Liver (tissue), 9 donors: ENCODE data around the gene COL8A2. TPM values are rescaled to one million over a fixed set of nuclear protein-coding genes. Genes with fewer than 3 reads are reported as not detected.

Source experiments
- DNase-seq: peaks from one replicate; pipeline ENCODE4 v3.0.0-alpha.2; 2017; ENCODE audit warnings: low spot score
- H3K27ac ChIP-seq, 2 donors: one replicate each; pipeline ENCODE4 v1.7.0; 2013; ENCODE audit warnings: inconsistent platforms in 2 of 2, low read length in 2 of 2, control low read depth in 1 of 2, low read depth in 1 of 2, mild to moderate bottlenecking in 1 of 2
- H3K27me3 ChIP-seq, 4 donors: one replicate each; pipeline versions ENCODE4 v1.6.1 to v1.7.0; 2013; ENCODE audit warnings: low read length in 3 of 4, inconsistent platforms in 1 of 4, mild to moderate bottlenecking in 1 of 4, moderate library complexity in 1 of 4; ENCODE audit not compliant: control insufficient read depth in 4 of 4, insufficient read depth in 4 of 4
- H3K36me3 ChIP-seq, 4 donors: one replicate each; pipeline versions ENCODE4 v1.6.1 to v1.7.0; 2013; ENCODE audit warnings: low read length in 3 of 4, mild to moderate bottlenecking in 3 of 4, low read depth in 1 of 4, moderate library complexity in 1 of 4; ENCODE audit not compliant: control insufficient read depth in 4 of 4, insufficient read depth in 3 of 4
- H3K4me1 ChIP-seq, 4 donors: one replicate each; pipeline versions ENCODE4 v1.6.1 to v1.7.0; 2013; ENCODE audit warnings: low read length in 3 of 4, mild to moderate bottlenecking in 3 of 4, moderate library complexity in 1 of 4; ENCODE audit not compliant: control insufficient read depth in 4 of 4, insufficient read depth in 4 of 4
- H3K4me3 ChIP-seq, 3 donors: one replicate each; pipeline versions ENCODE4 v1.6.1 to v1.7.0; 2013; ENCODE audit warnings: low read length in 3 of 3, control low read depth in 1 of 3, low read depth in 1 of 3, mild to moderate bottlenecking in 1 of 3
- H3K9ac ChIP-seq, 2 donors: one replicate each; pipeline ENCODE4 v1.7.0; 2013; ENCODE audit warnings: low read length in 2 of 2, mild to moderate bottlenecking in 2 of 2, moderate library complexity in 2 of 2, control low read depth in 1 of 2, low read depth in 1 of 2
- H3K9me3 ChIP-seq, 4 donors: one replicate each; pipeline versions ENCODE4 v1.6.1 to v1.7.0; 2013; ENCODE audit warnings: low read length in 3 of 4; ENCODE audit not compliant: control insufficient read depth in 4 of 4
- ATF3 ChIP-seq: IDR thresholded peaks from 2 replicates; pipeline ENCODE4 v1.6.1; 2016; ENCODE audit warnings: antibody characterized with exemption
- CTCF ChIP-seq: fragments of 150-350 bp; IDR thresholded peaks from 2 replicates; pipeline ENCODE4 v1.5.1; 2017; ENCODE audit warnings: improper control_type of control experiment, low read depth, low read length; ENCODE audit not compliant: missing input control
- EGR1 ChIP-seq, 2 donors: IDR thresholded peaks; 2 replicates each; pipeline ENCODE4 v1.6.1; 2016 to 2018; ENCODE audit warnings: antibody characterized with exemption in 2 of 2, low read depth in 2 of 2
- FOXA1 ChIP-seq: IDR thresholded peaks from 2 replicates; pipeline ENCODE4 v1.6.1; 2016; ENCODE audit warnings: antibody characterized with exemption
- FOXA2 ChIP-seq: IDR thresholded peaks from 2 replicates; pipeline ENCODE4 v1.6.1; 2016; ENCODE audit warnings: antibody characterized with exemption
- GABPA ChIP-seq, 2 donors: IDR thresholded peaks in 1 of 2; conservative IDR thresholded peaks in 1 of 2; 2 replicates each; pipeline ENCODE4 v1.6.1; 2016; ENCODE audit warnings: antibody characterized with exemption in 2 of 2, mild to moderate bottlenecking in 1 of 2, moderate library complexity in 1 of 2
- HNF4A ChIP-seq, 2 donors: conservative IDR thresholded peaks; 2 replicates each; pipeline ENCODE4 v1.6.1; 2016; ENCODE audit warnings: antibody characterized with exemption in 2 of 2, mild to moderate bottlenecking in 2 of 2
- HNF4G ChIP-seq: IDR thresholded peaks from 2 replicates; pipeline ENCODE4 v1.6.1; 2016; ENCODE audit warnings: antibody characterized with exemption
- JUND ChIP-seq, 2 donors: IDR thresholded peaks; 2 replicates each; pipeline ENCODE4 v1.6.1; 2016; ENCODE audit warnings: antibody characterized with exemption in 2 of 2
- MAX ChIP-seq: IDR thresholded peaks from 2 replicates; pipeline ENCODE4 v1.6.1; 2016; ENCODE audit warnings: antibody characterized with exemption
- RAD21 ChIP-seq, 2 donors: IDR thresholded peaks; 2 replicates each; pipeline ENCODE4 v1.6.1; 2016; ENCODE audit warnings: antibody characterized with exemption in 2 of 2, mild to moderate bottlenecking in 2 of 2
- RXRA ChIP-seq, 2 donors: IDR thresholded peaks; 2 replicates each; pipeline ENCODE4 v1.6.1; 2017 to 2018; ENCODE audit warnings: antibody characterized with exemption in 2 of 2, mild to moderate bottlenecking in 1 of 2
- SP1 ChIP-seq: IDR thresholded peaks from 2 replicates; pipeline ENCODE4 v1.6.1; 2018; ENCODE audit warnings: antibody characterized with exemption, mild to moderate bottlenecking
- TAF1 ChIP-seq: conservative IDR thresholded peaks from 2 replicates; pipeline ENCODE4 v1.6.1; 2016; ENCODE audit warnings: antibody characterized with exemption, mild to moderate bottlenecking
- YY1 ChIP-seq: IDR thresholded peaks from 2 replicates; pipeline ENCODE4 v1.6.1; 2016; ENCODE audit warnings: antibody characterized with exemption, mild to moderate bottlenecking
- WGBS: extraction: QIAGEN DNeasy Blood & Tissue Kit; methylation state at CpG from one replicate; pipeline ENCODE4 v1.1.7; 2013; 5-methylcytosine and 5-hydroxymethylcytosine counted together
- polyA plus RNA-seq, 2 donors: library from polyadenylated mRNA; stranded (reverse) in 1 of 2; unstranded in 1 of 2; fragments of 200-250 nt in 1 of 2; fragments of >200 nt in 1 of 2; fragmentation: Nextera tagmentation in 1 of 2; extraction: Ambion mirVana in 1 of 2; gene quantifications; one replicate each; pipeline versions ENCODE4 v1.2.1 to v1.2.3, GENCODE V29; 2013 to 2015
- total RNA-seq, 2 donors: library from RNA; depleted of rRNA; stranded (reverse); fragments of >200 nt; gene quantifications; one replicate each; pipeline ENCODE4 v1.2.3, GENCODE V29; 2014
- TF ChIP-seq, protein P1 (sequence below): IDR thresholded peaks from 2 replicates; pipeline ENCODE4 v1.6.1; 2016; ENCODE audit warnings: antibody characterized with exemption, mild to moderate bottlenecking
- TF ChIP-seq, protein P2 (sequence below): IDR thresholded peaks from 2 replicates; pipeline ENCODE4 v1.6.1; 2016; ENCODE audit warnings: antibody characterized with exemption
- donor health status: healthy.
- donor health status: healthy.
- donor health status: healthy.
- donor health status: healthy.
- donor health status: healthy.

The COL8A2 gene
- total and polyA plus RNA-seq, 4 donors, result 0.04 to 0.47 (median 0.35) TPM

DNA sequence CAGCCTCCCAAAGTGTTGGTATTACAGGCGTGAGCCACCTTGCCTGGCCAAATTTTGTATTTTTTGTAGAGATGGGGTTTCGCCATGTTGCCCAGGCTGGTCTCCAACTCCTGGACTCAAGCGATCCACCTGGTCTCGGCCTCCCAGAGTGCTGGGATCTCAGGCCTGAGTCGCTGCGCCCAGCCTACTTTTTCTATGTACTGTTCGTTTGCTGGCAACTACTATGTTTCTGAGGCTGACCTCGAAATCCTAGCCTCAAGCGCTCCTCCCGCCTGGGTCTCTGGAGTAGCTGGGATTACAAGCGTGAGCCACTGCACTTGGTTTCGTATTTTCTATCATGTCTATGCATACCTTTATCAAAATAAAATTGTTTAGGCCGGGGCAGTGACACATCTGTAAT, 41.8 kb downstream of the COL8A2 start:
- Histone ChIP-seq H3K4me3 (no peak overlapping the region), H3K27ac (no peak overlapping the region), H3K27me3 (no peaks in the 10 kb centered on the region), H3K4me1 (peaks cover 0 to 3% (median 1%) of the 10 kb centered on the region in 4 donors), H3K36me3 (no peaks in the 10 kb centered on the region), H3K9ac (no peak overlapping the region), H3K9me3 (no peaks in the 10 kb centered on the region)
- 89% methylated on average over 13 of the region's 13 CpGs for WGBS
- TF ChIP-seq ATF3 (no peak), RAD21 (IDR thresholded peaks at IDR 0.05) (no peak), FOXA2 (no peak), RXRA (IDR thresholded peaks at IDR 0.05) (no peak), CTCF (no peak), FOXA1 (no peak), JUND (IDR thresholded peaks at IDR 0.05) (no peak), MAX (no peak), GABPA (IDR thresholded peaks at IDR 0.05 in 1 of 2, conservative IDR thresholded peaks at IDR 0.05 in 1 of 2) (no peak)
- DNase-seq, result no peak

GRCh38 chr1:36081926-36082485, 43.0 kb downstream of the COL8A2 start:
- WGBS, result 65% methylated on average over 3 of the region's 3 CpGs
- H3K4me3 ChIP-seq, result no peak overlapping the region
- no peaks in the 10 kb centered on the region for H3K9me3 ChIP-seq
- DNase-seq, result no peak
- H3K36me3 ChIP-seq, result no peaks in the 10 kb centered on the region
- H3K27me3 ChIP-seq, result no peaks in the 10 kb centered on the region
- H3K4me1 ChIP-seq, result peaks cover 0 to 2% (median 0%) of the 10 kb centered on the region in 4 donors
- H3K27ac ChIP-seq, result no peak overlapping the region
- TF ChIP-seq, protein P1, sequence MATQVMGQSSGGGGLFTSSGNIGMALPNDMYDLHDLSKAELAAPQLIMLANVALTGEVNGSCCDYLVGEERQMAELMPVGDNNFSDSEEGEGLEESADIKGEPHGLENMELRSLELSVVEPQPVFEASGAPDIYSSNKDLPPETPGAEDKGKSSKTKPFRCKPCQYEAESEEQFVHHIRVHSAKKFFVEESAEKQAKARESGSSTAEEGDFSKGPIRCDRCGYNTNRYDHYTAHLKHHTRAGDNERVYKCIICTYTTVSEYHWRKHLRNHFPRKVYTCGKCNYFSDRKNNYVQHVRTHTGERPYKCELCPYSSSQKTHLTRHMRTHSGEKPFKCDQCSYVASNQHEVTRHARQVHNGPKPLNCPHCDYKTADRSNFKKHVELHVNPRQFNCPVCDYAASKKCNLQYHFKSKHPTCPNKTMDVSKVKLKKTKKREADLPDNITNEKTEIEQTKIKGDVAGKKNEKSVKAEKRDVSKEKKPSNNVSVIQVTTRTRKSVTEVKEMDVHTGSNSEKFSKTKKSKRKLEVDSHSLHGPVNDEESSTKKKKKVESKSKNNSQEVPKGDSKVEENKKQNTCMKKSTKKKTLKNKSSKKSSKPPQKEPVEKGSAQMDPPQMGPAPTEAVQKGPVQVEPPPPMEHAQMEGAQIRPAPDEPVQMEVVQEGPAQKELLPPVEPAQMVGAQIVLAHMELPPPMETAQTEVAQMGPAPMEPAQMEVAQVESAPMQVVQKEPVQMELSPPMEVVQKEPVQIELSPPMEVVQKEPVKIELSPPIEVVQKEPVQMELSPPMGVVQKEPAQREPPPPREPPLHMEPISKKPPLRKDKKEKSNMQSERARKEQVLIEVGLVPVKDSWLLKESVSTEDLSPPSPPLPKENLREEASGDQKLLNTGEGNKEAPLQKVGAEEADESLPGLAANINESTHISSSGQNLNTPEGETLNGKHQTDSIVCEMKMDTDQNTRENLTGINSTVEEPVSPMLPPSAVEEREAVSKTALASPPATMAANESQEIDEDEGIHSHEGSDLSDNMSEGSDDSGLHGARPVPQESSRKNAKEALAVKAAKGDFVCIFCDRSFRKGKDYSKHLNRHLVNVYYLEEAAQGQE, result no peak
- TF ChIP-seq YY1 (no peak), JUND (IDR thresholded peaks at IDR 0.05) (no peak), RXRA (IDR thresholded peaks at IDR 0.05) (no peak), EGR1 (IDR thresholded peaks at IDR 0.05; ENCODE audit: low read depth in 2 of 2) (no peak), TAF1 (no peak), MAX (no peak), HNF4A (conservative IDR thresholded peaks at IDR 0.05) (no peak), HNF4G (no peak), RAD21 (IDR thresholded peaks at IDR 0.05) (no peak), SP1 (no peak), FOXA1 (no peak), CTCF (no peak), GABPA (IDR thresholded peaks at IDR 0.05 in 1 of 2, conservative IDR thresholded peaks at IDR 0.05 in 1 of 2) (no peak), FOXA2 (no peak), ATF3 (no peak)
- TF ChIP-seq, protein P2, sequence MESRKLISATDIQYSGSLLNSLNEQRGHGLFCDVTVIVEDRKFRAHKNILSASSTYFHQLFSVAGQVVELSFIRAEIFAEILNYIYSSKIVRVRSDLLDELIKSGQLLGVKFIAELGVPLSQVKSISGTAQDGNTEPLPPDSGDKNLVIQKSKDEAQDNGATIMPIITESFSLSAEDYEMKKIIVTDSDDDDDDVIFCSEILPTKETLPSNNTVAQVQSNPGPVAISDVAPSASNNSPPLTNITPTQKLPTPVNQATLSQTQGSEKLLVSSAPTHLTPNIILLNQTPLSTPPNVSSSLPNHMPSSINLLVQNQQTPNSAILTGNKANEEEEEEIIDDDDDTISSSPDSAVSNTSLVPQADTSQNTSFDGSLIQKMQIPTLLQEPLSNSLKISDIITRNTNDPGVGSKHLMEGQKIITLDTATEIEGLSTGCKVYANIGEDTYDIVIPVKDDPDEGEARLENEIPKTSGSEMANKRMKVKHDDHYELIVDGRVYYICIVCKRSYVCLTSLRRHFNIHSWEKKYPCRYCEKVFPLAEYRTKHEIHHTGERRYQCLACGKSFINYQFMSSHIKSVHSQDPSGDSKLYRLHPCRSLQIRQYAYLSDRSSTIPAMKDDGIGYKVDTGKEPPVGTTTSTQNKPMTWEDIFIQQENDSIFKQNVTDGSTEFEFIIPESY, result no peak
- H3K9ac ChIP-seq, result no peak overlapping the region
